Panc1 (cell line): Measurements from ENCODE around the gene IL1RAPL1. TPM values are rescaled to one million over a fixed set of nuclear protein-coding genes. Genes with fewer than 3 reads are reported as not detected.
A peak's percentile ranks its signal among the peaks of the same experiment; 100 is the strongest.

Source experiments
- ATAC-seq: fragments of 200-7000 bp; cut with Tn5 transposase; 2 replicates; pipeline ENCODE4 v1.9.1; 2020; ENCODE audit warnings: mild to moderate bottlenecking, moderate library complexity
- BruUV-seq: library from RNA; stranded (reverse); fragments of 400-500 nt; replicated peaks from 2 replicates; lab custom pipeline; 2021; lab: Mats Ljungman, UMichigan
- CTCF ChIA-PET: fragments of 300-600 bp; sonication (Branson Sonifier 250); formaldehyde crosslinking; loops from one replicate; lab custom pipeline; 2022; ENCODE audit warnings: antibody characterized with exemption; lab: Charles Lee
- POLR2A ChIA-PET: fragments of 300-600 bp; sonication (Branson Sonifier 250); formaldehyde crosslinking; loops from one replicate; lab custom pipeline; 2022; ENCODE audit warnings: antibody characterized with exemption; lab: Charles Lee
- DNase-seq: peaks from one replicate; pipeline ENCODE4 v3.0.0-alpha.2; 2010; ENCODE audit warnings: low read depth, low spot score
- H3K27ac ChIP-seq: 2 replicates; pipeline ENCODE4 v1.5.1; 2011; ENCODE audit warnings: mild to moderate bottlenecking, low read length, inconsistent platforms
- H3K27me3 ChIP-seq: fragments of 200-500 bp; sonication (Bioruptor generic); 2 replicates; pipeline ENCODE4 v1.6.0; 2014; ENCODE audit warnings: low read length, inconsistent platforms; ENCODE audit not compliant: control insufficient read depth, insufficient read depth
- H3K36me3 ChIP-seq: fragments of 200-500 bp; sonication (Bioruptor generic); 2 replicates; pipeline ENCODE4 v1.5.1; 2014; ENCODE audit warnings: inconsistent platforms, mild to moderate bottlenecking, low read length, moderate library complexity; ENCODE audit not compliant: control insufficient read depth, insufficient read depth
- H3K4me1 ChIP-seq: 2 replicates; pipeline ENCODE4 v1.5.1; 2011; ENCODE audit warnings: inconsistent platforms, mild to moderate bottlenecking, low read length, moderate library complexity; ENCODE audit not compliant: control insufficient read depth, insufficient read depth
- H3K4me3 ChIP-seq, 2 experiments: 2 replicates each; pipeline ENCODE4 v1.5.1; 2011 to 2012; ENCODE audit warnings: low read depth in 2 of 2, low read length in 2 of 2, mild to moderate bottlenecking in 2 of 2, inconsistent platforms in 1 of 2, moderate library complexity in 1 of 2
- H3K9me3 ChIP-seq: fragments of 200-500 bp; sonication (Bioruptor generic); 2 replicates; pipeline ENCODE4 v1.5.1; 2014; ENCODE audit warnings: low read depth, mild to moderate bottlenecking, inconsistent platforms, low read length, moderate library complexity; ENCODE audit not compliant: control insufficient read depth, insufficient read depth
- POLR2AphosphoS5 ChIP-seq: IDR thresholded peaks from 2 replicates; pipeline ENCODE4 v1.6.1; 2012; ENCODE audit warnings: mild to moderate bottlenecking, low read depth, low read length, moderate library complexity
- SIN3A ChIP-seq: IDR thresholded peaks from 2 replicates; pipeline ENCODE4 v1.6.1; 2012; ENCODE audit warnings: low read depth, mild to moderate bottlenecking, low read length, moderate library complexity, borderline replicate concordance; ENCODE audit not compliant: insufficient read depth
- TCF7L2 ChIP-seq: IDR thresholded peaks from 2 replicates; pipeline ENCODE4 v1.6.1; 2011; ENCODE audit warnings: mild to moderate bottlenecking, low read depth, low read length, inconsistent platforms
- in situ Hi-C: cut with HindIII; loops from 2 replicates; pipeline ENCODE4 v1.10.0; 2016; ENCODE audit warnings: low sequenced_read_pairs, low pct_unique_long_range_greater_than_20kb
- intact Hi-C: fragments of 100-400 bp; cut with micrococcal nuclease; formaldehyde crosslinking; loops from one replicate; pipeline ENCODE4 v1.10.0; 2022; ENCODE audit not compliant: unreplicated experiment
- total RNA-seq: library from RNA; stranded (reverse); gene quantifications from one replicate; pipeline ENCODE4 v1.2.1, GENCODE V29; 2021; ENCODE audit not compliant: unreplicated experiment
- TF ChIP-seq, protein P1 (sequence below): fragments of 450-650 bp; IDR thresholded peaks from 2 replicates; pipeline ENCODE4 v1.5.1; 2017; ENCODE audit warnings: mild to moderate bottlenecking
- TF ChIP-seq, protein P2 (sequence below), 2 experiments: IDR thresholded peaks; 2 replicates each; pipeline ENCODE4 v1.6.1; 2011 to 2012; ENCODE audit warnings: low read depth in 2 of 2, control low read depth in 1 of 2, low read length in 1 of 2, mild to moderate bottlenecking in 1 of 2, moderate library complexity in 1 of 2; ENCODE audit not compliant: insufficient read depth in 1 of 2

The IL1RAPL1 gene
- total RNA-seq, 1 experiment from 2014 or later, result 0.59 TPM

DNA sequence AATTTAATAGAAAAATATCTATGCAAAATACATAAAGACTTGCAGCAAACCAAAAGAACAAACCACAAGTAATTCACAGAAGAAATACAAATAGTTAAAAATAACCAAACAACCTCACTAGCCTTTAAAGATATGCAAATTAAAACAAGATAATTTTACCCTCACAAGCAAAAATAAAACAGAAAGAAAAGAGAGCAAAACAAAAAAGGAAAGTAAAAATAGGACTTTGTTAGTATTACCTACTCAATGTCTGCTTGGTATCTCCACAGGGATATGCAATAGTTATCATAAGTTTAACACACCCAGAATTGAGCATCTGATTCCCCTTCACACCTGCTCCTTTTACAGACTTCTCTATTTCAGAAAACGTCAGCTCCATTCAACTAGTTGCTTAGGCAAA lies 890.6 kb downstream of the IL1RAPL1 start:
- peak overlapping the region; percentile 69; the same call in 1 of the 2 replicates for H3K27ac ChIP-seq
- in situ Hi-C loops, result no loop called here
- no peak for DNase-seq
- no peak for ATAC-seq
- H3K27me3 ChIP-seq, result no peaks in the 10 kb centered on the region
- intact Hi-C loops, result no loop called here
- CTCF ChIA-PET, result no interaction called here
- H3K9me3 ChIP-seq, result no peaks in the 10 kb centered on the region
- BruUV-seq, result TSS peak; percentile 82
- POLR2A ChIA-PET, result interaction anchor here (0.7 kb wide), 1 partner anchor 83 kb away, joined by 3 read pairs; no protein-coding TSS in a partner anchor
- peak overlapping the region; percentile 37 to 60 for H3K4me3 ChIP-seq
- TF ChIP-seq POLR2AphosphoS5 (no peak), TCF7L2 (no peak), SIN3A (no peak)
- TF ChIP-seq, protein P1, sequence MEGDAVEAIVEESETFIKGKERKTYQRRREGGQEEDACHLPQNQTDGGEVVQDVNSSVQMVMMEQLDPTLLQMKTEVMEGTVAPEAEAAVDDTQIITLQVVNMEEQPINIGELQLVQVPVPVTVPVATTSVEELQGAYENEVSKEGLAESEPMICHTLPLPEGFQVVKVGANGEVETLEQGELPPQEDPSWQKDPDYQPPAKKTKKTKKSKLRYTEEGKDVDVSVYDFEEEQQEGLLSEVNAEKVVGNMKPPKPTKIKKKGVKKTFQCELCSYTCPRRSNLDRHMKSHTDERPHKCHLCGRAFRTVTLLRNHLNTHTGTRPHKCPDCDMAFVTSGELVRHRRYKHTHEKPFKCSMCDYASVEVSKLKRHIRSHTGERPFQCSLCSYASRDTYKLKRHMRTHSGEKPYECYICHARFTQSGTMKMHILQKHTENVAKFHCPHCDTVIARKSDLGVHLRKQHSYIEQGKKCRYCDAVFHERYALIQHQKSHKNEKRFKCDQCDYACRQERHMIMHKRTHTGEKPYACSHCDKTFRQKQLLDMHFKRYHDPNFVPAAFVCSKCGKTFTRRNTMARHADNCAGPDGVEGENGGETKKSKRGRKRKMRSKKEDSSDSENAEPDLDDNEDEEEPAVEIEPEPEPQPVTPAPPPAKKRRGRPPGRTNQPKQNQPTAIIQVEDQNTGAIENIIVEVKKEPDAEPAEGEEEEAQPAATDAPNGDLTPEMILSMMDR, result no peak
- TF ChIP-seq, protein P2, sequence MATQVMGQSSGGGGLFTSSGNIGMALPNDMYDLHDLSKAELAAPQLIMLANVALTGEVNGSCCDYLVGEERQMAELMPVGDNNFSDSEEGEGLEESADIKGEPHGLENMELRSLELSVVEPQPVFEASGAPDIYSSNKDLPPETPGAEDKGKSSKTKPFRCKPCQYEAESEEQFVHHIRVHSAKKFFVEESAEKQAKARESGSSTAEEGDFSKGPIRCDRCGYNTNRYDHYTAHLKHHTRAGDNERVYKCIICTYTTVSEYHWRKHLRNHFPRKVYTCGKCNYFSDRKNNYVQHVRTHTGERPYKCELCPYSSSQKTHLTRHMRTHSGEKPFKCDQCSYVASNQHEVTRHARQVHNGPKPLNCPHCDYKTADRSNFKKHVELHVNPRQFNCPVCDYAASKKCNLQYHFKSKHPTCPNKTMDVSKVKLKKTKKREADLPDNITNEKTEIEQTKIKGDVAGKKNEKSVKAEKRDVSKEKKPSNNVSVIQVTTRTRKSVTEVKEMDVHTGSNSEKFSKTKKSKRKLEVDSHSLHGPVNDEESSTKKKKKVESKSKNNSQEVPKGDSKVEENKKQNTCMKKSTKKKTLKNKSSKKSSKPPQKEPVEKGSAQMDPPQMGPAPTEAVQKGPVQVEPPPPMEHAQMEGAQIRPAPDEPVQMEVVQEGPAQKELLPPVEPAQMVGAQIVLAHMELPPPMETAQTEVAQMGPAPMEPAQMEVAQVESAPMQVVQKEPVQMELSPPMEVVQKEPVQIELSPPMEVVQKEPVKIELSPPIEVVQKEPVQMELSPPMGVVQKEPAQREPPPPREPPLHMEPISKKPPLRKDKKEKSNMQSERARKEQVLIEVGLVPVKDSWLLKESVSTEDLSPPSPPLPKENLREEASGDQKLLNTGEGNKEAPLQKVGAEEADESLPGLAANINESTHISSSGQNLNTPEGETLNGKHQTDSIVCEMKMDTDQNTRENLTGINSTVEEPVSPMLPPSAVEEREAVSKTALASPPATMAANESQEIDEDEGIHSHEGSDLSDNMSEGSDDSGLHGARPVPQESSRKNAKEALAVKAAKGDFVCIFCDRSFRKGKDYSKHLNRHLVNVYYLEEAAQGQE (IDR thresholded peaks at IDR 0.05; ENCODE audit: insufficient read depth in 1 of 2, low read depth in 2 of 2, low read length in 1 of 2), result no peak
- no peaks in the 10 kb centered on the region for H3K36me3 ChIP-seq
- no peaks in the 10 kb centered on the region for H3K4me1 ChIP-seq

DNA sequence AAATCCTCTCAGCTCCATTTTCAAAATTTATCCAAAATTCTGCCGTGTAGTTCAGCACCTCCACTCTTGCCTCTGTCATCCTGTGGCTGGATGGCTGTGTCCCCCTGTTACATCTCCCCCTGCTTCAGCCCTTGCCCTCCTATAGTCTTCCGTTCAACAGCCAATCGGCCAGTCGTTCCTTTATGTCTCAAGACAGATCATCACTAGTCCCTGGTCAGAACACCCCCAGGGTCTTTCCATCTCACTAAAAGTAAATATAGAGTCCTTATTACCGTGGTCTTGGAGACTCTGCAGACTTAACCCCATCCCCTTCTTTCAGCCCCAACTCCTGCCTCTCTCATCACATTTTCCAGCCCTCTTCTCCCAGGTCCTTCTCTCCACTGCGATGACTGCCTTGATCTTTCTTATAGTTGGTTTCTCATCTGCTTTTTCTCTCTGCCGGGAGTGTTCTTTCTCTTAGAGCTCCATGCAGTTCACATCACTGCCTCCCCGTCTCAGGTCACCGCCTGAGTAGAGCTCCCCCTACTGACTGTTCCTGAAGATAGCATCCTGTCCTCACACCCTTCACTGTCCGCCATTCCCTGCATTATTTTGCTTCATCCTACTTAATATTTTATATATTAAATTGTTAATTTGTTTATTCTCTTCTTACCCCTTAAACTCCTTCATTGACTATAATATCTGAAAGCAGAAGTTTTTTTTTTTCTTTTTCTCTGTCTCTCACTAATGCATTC lies 891.3 kb downstream of the IL1RAPL1 start:
- POLR2A ChIA-PET, result interaction anchor here (0.7 kb wide), 2 partner anchors 82 to 1041 kb away, joined by 3 to 4 read pairs; no protein-coding TSS in a partner anchor
- ATAC-seq, result peak; percentile 98
- CTCF ChIA-PET, result interaction anchor here (0.7 kb wide), 2 partner anchors 24 to 249 kb away, joined by 4 to 6 read pairs; no protein-coding TSS in a partner anchor
- Histone ChIP-seq H3K9me3 (no peaks in the 10 kb centered on the region), H3K27me3 (no peaks in the 10 kb centered on the region), H3K4me3 (peak overlapping the region; percentile 37 to 60), H3K36me3 (no peaks in the 10 kb centered on the region), H3K4me1 (no peaks in the 10 kb centered on the region), H3K27ac (peak overlapping the region; percentile 69; the same call in 1 of the 2 replicates)
- TF ChIP-seq, protein P1, result peak; percentile 81
- TF ChIP-seq SIN3A, result no peak
- in situ Hi-C loops (no loop called here), intact Hi-C loops (no loop called here)
- no TSS peak for BruUV-seq
- DNase-seq, result no peak
